GM23338 (cell line): ENCODE data around the gene CXorf65. TPM values are rescaled to one million over a fixed set of nuclear protein-coding genes. Genes with fewer than 3 reads are reported as not detected.

Experiments used
- ATAC-seq: fragments of 200-7000 bp; cut with Tn5 transposase; 3 replicates; pipeline ENCODE4 v1.9.1; 2020
- DNase-seq: peaks from one replicate; pipeline ENCODE4 v3.0.0-alpha.2; 2015; ENCODE audit warnings: low spot score
- H2AFZ ChIP-seq: fragments of 200-600 bp; sonication (generic); 2 replicates; pipeline ENCODE4 v1.8.0; 2016; ENCODE audit warnings: antibody characterized with exemption, mild to moderate bottlenecking, moderate library complexity
- H3F3A ChIP-seq: fragments of 200-600 bp; sonication (generic); replicated peaks from 2 replicates; pipeline ENCODE4 v1.8.0; 2017; ENCODE audit warnings: antibody characterized with exemption, mixed run types, low read depth
- H3K27ac ChIP-seq: fragments of 200-600 bp; sonication (generic); 2 replicates; pipeline ENCODE4 v1.6.1; 2016; ENCODE audit warnings: low read depth
- H3K27me3 ChIP-seq: fragments of 200-600 bp; sonication (generic); 2 replicates; pipeline ENCODE4 v1.8.0; 2016; ENCODE audit warnings: mild to moderate bottlenecking, mixed run types, moderate library complexity; ENCODE audit not compliant: insufficient read depth
- H3K36me3 ChIP-seq: fragments of 200-600 bp; sonication (generic); 2 replicates; pipeline ENCODE4 v1.8.0; 2016; ENCODE audit warnings: mild to moderate bottlenecking; ENCODE audit not compliant: insufficient read depth
- H3K4me1 ChIP-seq: fragments of 200-600 bp; sonication (generic); 2 replicates; pipeline ENCODE4 v1.8.0; 2016; ENCODE audit warnings: mild to moderate bottlenecking, moderate library complexity; ENCODE audit not compliant: insufficient read depth
- H3K4me2 ChIP-seq: fragments of 200-600 bp; sonication (generic); 2 replicates; pipeline ENCODE4 v1.7.1; 2017; ENCODE audit warnings: mixed run types
- H3K4me3 ChIP-seq: fragments of 200-600 bp; sonication (generic); 2 replicates; pipeline ENCODE4 v1.6.1; 2016; ENCODE audit warnings: mixed run types
- H3K79me2 ChIP-seq: fragments of 200-600 bp; sonication (generic); replicated peaks from 2 replicates; pipeline ENCODE4 v1.8.0; 2017; ENCODE audit warnings: mild to moderate bottlenecking; ENCODE audit not compliant: insufficient read depth
- H3K9me2 ChIP-seq: fragments of 200-600 bp; sonication (generic); 2 replicates; pipeline ENCODE4 v1.8.0; 2017; ENCODE audit not compliant: insufficient read depth
- H4K20me1 ChIP-seq: fragments of 200-600 bp; sonication (generic); replicated peaks from 2 replicates; pipeline ENCODE4 v1.8.0; 2017; ENCODE audit warnings: mild to moderate bottlenecking; ENCODE audit not compliant: insufficient read depth
- H3K27ac Mint-ChIP-seq: 2 replicates; pipeline ENCODE4 v1.8.0; 2020; ENCODE audit warnings: inconsistent platforms, mild to moderate bottlenecking, moderate library complexity, mixed read lengths
- H3K27me3 Mint-ChIP-seq: 3 replicates; pipeline ENCODE4 v1.8.0; 2022; ENCODE audit warnings: low read depth, mild to moderate bottlenecking, moderate library complexity, mixed read lengths, inconsistent platforms; ENCODE audit not compliant: insufficient read depth, poor library complexity
- H3K36me3 Mint-ChIP-seq: 3 replicates; pipeline ENCODE4 v1.8.0; 2021; ENCODE audit warnings: low read depth, mild to moderate bottlenecking, inconsistent platforms, moderate library complexity, mixed read lengths
- H3K4me1 Mint-ChIP-seq: 3 replicates; pipeline ENCODE4 v1.8.0; 2020; ENCODE audit warnings: mild to moderate bottlenecking, inconsistent platforms, mixed read lengths
- H3K4me3 Mint-ChIP-seq: 3 replicates; pipeline ENCODE4 v1.8.0; 2021; ENCODE audit warnings: moderate library complexity, mild to moderate bottlenecking, inconsistent platforms, mixed read lengths
- H3K9me3 Mint-ChIP-seq: 3 replicates; pipeline ENCODE4 v1.8.0; 2020; ENCODE audit warnings: moderate library complexity, mild to moderate bottlenecking, inconsistent platforms, mixed read lengths
- EZH2phosphoT487 ChIP-seq: fragments of 200-600 bp; sonication (generic); IDR thresholded peaks from one replicate; pipeline ENCODE4 v1.8.1; 2018; ENCODE audit warnings: antibody characterized with exemption; ENCODE audit not compliant: unreplicated experiment
- NANOG ChIP-seq: IDR thresholded peaks from 2 replicates; pipeline ENCODE4 v1.6.1; 2016; ENCODE audit warnings: antibody characterized with exemption, borderline replicate concordance
- POLR2AphosphoS5 ChIP-seq: IDR thresholded peaks from 2 replicates; pipeline ENCODE4 v1.6.1; 2016; ENCODE audit warnings: antibody characterized with exemption, low read depth
- STAT1 ChIP-seq: IDR thresholded peaks from one replicate; pipeline ENCODE4 v1.6.1; 2016; ENCODE audit warnings: antibody characterized with exemption; ENCODE audit not compliant: unreplicated experiment
- ZNF114 ChIP-seq: fragments of 250-450 bp; sonication (Bioruptor Pico); IDR thresholded peaks from 2 replicates; pipeline ENCODE4 v1.5.0; 2020; ENCODE audit warnings: mild to moderate bottlenecking, moderate library complexity
- polyA plus RNA-seq: library from polyadenylated mRNA; unstranded; fragments of >200 nt; fragmentation: Nextera tagmentation; extraction: Ambion mirVana; gene quantifications from 2 replicates; pipeline ENCODE4 v1.2.1, GENCODE V29; 2016
- total RNA-seq: library from RNA; depleted of rRNA; stranded (reverse); fragments of >200 nt; shearing (Covaris generic); gene quantifications from 2 replicates; pipeline ENCODE4 v1.2.3, GENCODE V29; 2014
- TF ChIP-seq, protein P1 (sequence below), 2 experiments: fragments of 200-600 bp in 1 of 2; sonication (generic) in 1 of 2; conservative IDR thresholded peaks; 2 replicates each; pipeline versions ENCODE4 v1.5.1 to v1.6.1; 2016 to 2017; ENCODE audit warnings: antibody characterized with exemption in 2 of 2, low read depth in 2 of 2, mild to moderate bottlenecking in 2 of 2, moderate library complexity in 1 of 2
- TF ChIP-seq, protein P2 (sequence below): fragments of 250-450 bp; sonication (Bioruptor Pico); IDR thresholded peaks from 2 replicates; pipeline ENCODE4 v1.5.0; 2020; ENCODE audit warnings: mild to moderate bottlenecking, moderate library complexity

Gene CXorf65
- total and polyA plus RNA-seq, 2 experiments from 2014 or later = 0.79 TPM; not detected in 1

DNA sequence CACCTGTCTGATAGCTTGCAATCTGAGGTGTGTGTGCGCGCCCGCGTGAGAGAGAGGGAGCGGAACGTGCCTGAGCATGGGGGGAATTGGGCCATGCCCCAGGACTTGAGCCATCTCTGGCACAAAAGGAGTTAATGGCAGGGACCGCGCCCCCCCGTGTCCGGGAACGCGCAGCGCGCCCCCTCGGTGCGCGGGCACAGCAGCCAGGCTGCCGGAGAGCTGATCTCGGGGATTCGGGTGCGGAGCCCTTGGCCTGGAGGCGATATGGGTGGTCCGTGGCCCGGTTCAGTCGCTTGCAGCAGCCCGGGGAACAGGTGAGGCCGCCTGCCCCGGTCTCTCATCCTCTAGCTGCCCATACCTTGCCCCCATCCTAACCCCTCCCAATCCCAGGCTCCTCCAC, 38.1 kb upstream of the CXorf65 start, which contains the start of gene NLGN3:
Gene NLGN3, plus strand, starts transcription at position 191 of the 400 bp plus-strand sequence. CDS start 2,909 bp downstream, outside the sequence.
- no peak within 1 kb of the TSS for H3K27ac ChIP-seq
- Mint-ChIP-seq H3K9me3 (no peaks in the 10 kb centered on the region), H3K27ac (no peak within 1 kb of the TSS), H3K36me3 (peaks cover 13% of the 10 kb centered on the region; the same call in 2 of the 3 replicates), H3K4me3 (peak within 1 kb of the TSS; percentile 71), H3K4me1 (peaks cover 23% of the 10 kb centered on the region), H3K27me3 (peaks cover 4% of the 10 kb centered on the region)
- H3K79me2 ChIP-seq = no peaks in the 10 kb centered on the region
- H4K20me1 ChIP-seq = no peaks in the 10 kb centered on the region
- 0 out of 2 replicates have a peak, but pooled peaks have one; percentile 10 for TF ChIP-seq POLR2AphosphoS5
- TF ChIP-seq STAT1 = no peak
- TF ChIP-seq ZNF114 (CRISPR knock-in tag) = no peak
- peak within 1 kb of the TSS; percentile 76 for H3K4me3 ChIP-seq
- H2AFZ ChIP-seq = no peak within 1 kb of the TSS
- DNase-seq (peak; percentile 59), ATAC-seq (peak; percentile 56)
- peaks cover 8% of the 10 kb centered on the region; the same call in 1 of the 2 replicates for H3K4me1 ChIP-seq
- H3F3A ChIP-seq = no peaks in the 10 kb centered on the region
- H3K27me3 ChIP-seq = no peaks in the 10 kb centered on the region
- H3K9me2 ChIP-seq = no peaks in the 10 kb centered on the region
- peak within 1 kb of the TSS; percentile 87 for H3K4me2 ChIP-seq
- H3K36me3 ChIP-seq = no peaks in the 10 kb centered on the region

DNA sequence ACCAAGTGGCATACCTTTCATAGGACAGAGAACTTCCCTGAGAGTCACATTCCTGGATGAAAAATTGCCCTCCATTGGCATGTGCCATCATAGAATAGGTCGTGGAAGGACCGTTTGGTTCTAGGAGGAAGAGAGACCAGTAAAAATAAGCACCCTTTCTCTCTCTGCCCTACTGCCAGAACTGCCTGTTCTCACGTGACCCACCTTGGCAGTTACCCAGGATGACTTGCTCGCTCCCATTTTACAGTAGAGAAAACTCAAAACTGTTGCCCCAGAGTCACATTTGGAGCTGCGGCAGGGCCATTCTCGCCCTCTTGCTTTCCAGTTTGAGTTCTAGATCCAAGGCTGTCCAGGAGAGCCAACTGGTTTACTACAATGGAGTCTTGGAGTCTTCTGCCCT, 37.0 kb upstream of the CXorf65 start:
- no peak for ATAC-seq
- Histone ChIP-seq H4K20me1 (no peaks in the 10 kb centered on the region), H2AFZ (no peak overlapping the region), H3K27me3 (no peaks in the 10 kb centered on the region), H3K4me1 (peaks cover 8% of the 10 kb centered on the region; the same call in 1 of the 2 replicates), H3K4me3 (no peak overlapping the region), H3K36me3 (no peaks in the 10 kb centered on the region), H3K27ac (no peak overlapping the region), H3F3A (no peaks in the 10 kb centered on the region), H3K4me2 (no peak overlapping the region), H3K9me2 (no peaks in the 10 kb centered on the region), H3K79me2 (no peaks in the 10 kb centered on the region)
- Mint-ChIP-seq H3K9me3 (no peaks in the 10 kb centered on the region), H3K27ac (no peak overlapping the region), H3K4me1 (peaks cover 23% of the 10 kb centered on the region), H3K4me3 (no peak overlapping the region), H3K27me3 (peaks cover 4% of the 10 kb centered on the region), H3K36me3 (peaks cover 25% of the 10 kb centered on the region)
- no peak for DNase-seq
- TF ChIP-seq, protein P1, sequence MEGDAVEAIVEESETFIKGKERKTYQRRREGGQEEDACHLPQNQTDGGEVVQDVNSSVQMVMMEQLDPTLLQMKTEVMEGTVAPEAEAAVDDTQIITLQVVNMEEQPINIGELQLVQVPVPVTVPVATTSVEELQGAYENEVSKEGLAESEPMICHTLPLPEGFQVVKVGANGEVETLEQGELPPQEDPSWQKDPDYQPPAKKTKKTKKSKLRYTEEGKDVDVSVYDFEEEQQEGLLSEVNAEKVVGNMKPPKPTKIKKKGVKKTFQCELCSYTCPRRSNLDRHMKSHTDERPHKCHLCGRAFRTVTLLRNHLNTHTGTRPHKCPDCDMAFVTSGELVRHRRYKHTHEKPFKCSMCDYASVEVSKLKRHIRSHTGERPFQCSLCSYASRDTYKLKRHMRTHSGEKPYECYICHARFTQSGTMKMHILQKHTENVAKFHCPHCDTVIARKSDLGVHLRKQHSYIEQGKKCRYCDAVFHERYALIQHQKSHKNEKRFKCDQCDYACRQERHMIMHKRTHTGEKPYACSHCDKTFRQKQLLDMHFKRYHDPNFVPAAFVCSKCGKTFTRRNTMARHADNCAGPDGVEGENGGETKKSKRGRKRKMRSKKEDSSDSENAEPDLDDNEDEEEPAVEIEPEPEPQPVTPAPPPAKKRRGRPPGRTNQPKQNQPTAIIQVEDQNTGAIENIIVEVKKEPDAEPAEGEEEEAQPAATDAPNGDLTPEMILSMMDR (conservative IDR thresholded peaks at IDR 0.05; ENCODE audit: low read depth in 2 of 2) = no peak
- TF ChIP-seq EZH2phosphoT487 = no peak

- Histone ChIP-seq H3K4me3 (no peak overlapping the region), H3K9me2 (no peaks in the 10 kb centered on the region), H3K79me2 (no peaks in the 10 kb centered on the region), H2AFZ (no peak overlapping the region), H3F3A (no peaks in the 10 kb centered on the region), H3K4me1 (no peaks in the 10 kb centered on the region), H3K27ac (no peak overlapping the region), H3K36me3 (no peaks in the 10 kb centered on the region), H3K4me2 (no peak overlapping the region), H3K27me3 (no peaks in the 10 kb centered on the region), H4K20me1 (no peaks in the 10 kb centered on the region)
- H3K27ac Mint-ChIP-seq = no peak overlapping the region
- H3K4me3 Mint-ChIP-seq = no peak overlapping the region
- no peaks in the 10 kb centered on the region for H3K9me3 Mint-ChIP-seq
- DNase-seq = no peak
- peaks cover 51% of the 10 kb centered on the region for H3K36me3 Mint-ChIP-seq
- H3K27me3 Mint-ChIP-seq = peaks cover 3% of the 10 kb centered on the region
- peaks cover 6% of the 10 kb centered on the region for H3K4me1 Mint-ChIP-seq
- ATAC-seq = no peak
- TF ChIP-seq, protein P2, sequence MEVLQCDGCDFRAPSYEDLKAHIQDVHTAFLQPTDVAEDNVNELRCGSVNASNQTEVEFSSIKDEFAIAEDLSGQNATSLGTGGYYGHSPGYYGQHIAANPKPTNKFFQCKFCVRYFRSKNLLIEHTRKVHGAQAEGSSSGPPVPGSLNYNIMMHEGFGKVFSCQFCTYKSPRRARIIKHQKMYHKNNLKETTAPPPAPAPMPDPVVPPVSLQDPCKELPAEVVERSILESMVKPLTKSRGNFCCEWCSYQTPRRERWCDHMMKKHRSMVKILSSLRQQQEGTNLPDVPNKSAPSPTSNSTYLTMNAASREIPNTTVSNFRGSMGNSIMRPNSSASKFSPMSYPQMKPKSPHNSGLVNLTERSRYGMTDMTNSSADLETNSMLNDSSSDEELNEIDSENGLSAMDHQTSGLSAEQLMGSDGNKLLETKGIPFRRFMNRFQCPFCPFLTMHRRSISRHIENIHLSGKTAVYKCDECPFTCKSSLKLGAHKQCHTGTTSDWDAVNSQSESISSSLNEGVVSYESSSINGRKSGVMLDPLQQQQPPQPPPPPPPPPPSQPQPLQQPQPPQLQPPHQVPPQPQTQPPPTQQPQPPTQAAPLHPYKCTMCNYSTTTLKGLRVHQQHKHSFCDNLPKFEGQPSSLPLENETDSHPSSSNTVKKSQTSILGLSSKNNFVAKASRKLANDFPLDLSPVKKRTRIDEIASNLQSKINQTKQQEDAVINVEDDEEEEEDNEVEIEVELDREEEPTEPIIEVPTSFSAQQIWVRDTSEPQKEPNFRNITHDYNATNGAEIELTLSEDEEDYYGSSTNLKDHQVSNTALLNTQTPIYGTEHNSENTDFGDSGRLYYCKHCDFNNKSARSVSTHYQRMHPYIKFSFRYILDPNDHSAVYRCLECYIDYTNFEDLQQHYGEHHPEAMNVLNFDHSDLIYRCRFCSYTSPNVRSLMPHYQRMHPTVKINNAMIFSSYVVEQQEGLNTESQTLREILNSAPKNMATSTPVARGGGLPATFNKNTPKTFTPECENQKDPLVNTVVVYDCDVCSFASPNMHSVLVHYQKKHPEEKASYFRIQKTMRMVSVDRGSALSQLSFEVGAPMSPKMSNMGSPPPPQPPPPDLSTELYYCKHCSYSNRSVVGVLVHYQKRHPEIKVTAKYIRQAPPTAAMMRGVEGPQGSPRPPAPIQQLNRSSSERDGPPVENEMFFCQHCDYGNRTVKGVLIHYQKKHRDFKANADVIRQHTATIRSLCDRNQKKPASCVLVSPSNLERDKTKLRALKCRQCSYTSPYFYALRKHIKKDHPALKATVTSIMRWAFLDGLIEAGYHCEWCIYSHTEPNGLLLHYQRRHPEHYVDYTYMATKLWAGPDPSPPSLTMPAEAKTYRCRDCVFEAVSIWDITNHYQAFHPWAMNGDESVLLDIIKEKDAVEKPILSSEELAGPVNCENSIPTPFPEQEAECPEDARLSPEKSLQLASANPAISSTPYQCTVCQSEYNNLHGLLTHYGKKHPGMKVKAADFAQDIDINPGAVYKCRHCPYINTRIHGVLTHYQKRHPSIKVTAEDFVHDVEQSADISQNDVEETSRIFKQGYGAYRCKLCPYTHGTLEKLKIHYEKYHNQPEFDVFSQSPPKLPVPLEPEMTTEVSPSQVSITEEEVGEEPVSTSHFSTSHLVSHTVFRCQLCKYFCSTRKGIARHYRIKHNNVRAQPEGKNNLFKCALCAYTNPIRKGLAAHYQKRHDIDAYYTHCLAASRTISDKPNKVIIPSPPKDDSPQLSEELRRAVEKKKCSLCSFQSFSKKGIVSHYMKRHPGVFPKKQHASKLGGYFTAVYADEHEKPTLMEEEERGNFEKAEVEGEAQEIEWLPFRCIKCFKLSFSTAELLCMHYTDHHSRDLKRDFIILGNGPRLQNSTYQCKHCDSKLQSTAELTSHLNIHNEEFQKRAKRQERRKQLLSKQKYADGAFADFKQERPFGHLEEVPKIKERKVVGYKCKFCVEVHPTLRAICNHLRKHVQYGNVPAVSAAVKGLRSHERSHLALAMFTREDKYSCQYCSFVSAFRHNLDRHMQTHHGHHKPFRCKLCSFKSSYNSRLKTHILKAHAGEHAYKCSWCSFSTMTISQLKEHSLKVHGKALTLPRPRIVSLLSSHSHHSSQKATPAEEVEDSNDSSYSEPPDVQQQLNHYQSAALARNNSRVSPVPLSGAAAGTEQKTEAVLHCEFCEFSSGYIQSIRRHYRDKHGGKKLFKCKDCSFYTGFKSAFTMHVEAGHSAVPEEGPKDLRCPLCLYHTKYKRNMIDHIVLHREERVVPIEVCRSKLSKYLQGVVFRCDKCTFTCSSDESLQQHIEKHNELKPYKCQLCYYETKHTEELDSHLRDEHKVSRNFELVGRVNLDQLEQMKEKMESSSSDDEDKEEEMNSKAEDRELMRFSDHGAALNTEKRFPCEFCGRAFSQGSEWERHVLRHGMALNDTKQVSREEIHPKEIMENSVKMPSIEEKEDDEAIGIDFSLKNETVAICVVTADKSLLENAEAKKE (CRISPR knock-in tag) = no peak
- no peak for TF ChIP-seq NANOG
Observed at GRCh38 chrX:71140440-71140839, 33.9 kb upstream of the CXorf65 start.
